Neutrophil (primary cell): Measurements from ENCODE around the gene GJD4.

ENCODE experiments used
- H3K27ac ChIP-seq: fragments of 200-600 bp; sonication (generic); 2 replicates; pipeline ENCODE4 v1.5.1; 2016; ENCODE audit warnings: mild to moderate bottlenecking, moderate library complexity
- H3K27me3 ChIP-seq: fragments of 200-600 bp; sonication (generic); 2 replicates; pipeline ENCODE4 v1.6.0; 2016; ENCODE audit warnings: mild to moderate bottlenecking
- H3K36me3 ChIP-seq: fragments of 200-600 bp; sonication (generic); 2 replicates; pipeline ENCODE4 v1.5.1; 2017
- H3K4me1 ChIP-seq, 2 experiments: fragments of 200-600 bp in 1 of 2; sonication (generic) in 1 of 2; 1 replicate in 1 of 2; 2 replicates in 1 of 2; pipeline versions ENCODE4 v1.5.1 to v1.6.1; 2013 to 2016; ENCODE audit warnings: low read depth in 1 of 2, low read length in 1 of 2, mild to moderate bottlenecking in 1 of 2, moderate library complexity in 1 of 2; ENCODE audit not compliant: control insufficient read depth in 1 of 2, insufficient read depth in 1 of 2
- H3K4me3 ChIP-seq, 2 experiments: fragments of 200-600 bp in 1 of 2; sonication (generic) in 1 of 2; 1 replicate in 1 of 2; 2 replicates in 1 of 2; pipeline ENCODE4 v1.5.1; 2013 to 2016; ENCODE audit warnings: low read depth in 1 of 2, low read length in 1 of 2, mild to moderate bottlenecking in 1 of 2, moderate library complexity in 1 of 2
- H3K9me3 ChIP-seq: fragments of 200-600 bp; sonication (generic); 2 replicates; pipeline ENCODE4 v1.5.1; 2016
- CTCF ChIP-seq: fragments of 200-600 bp; sonication (generic); IDR thresholded peaks from 2 replicates; pipeline ENCODE4 v1.5.1; 2016; ENCODE audit warnings: antibody characterized with exemption

Gene GJD4

GRCh38 chr10:35614312-35614711 lies 9.2 kb downstream of the GJD4 start:
- no peak for TF ChIP-seq CTCF
- H3K27ac ChIP-seq, result no peak overlapping the region
- no peaks in the 10 kb centered on the region for H3K36me3 ChIP-seq

GRCh38 chr10:35626971-35627507 lies 21.9 kb downstream of the GJD4 start:
- peaks cover 39% of the 10 kb centered on the region for H3K27me3 ChIP-seq
- no peaks in the 10 kb centered on the region for H3K36me3 ChIP-seq
- H3K9me3 ChIP-seq, result no peaks in the 10 kb centered on the region
- no peak for TF ChIP-seq CTCF
- no peak overlapping the region for H3K27ac ChIP-seq
- H3K4me1 ChIP-seq, result no peaks in the 10 kb centered on the region
- H3K4me3 ChIP-seq, result no peak overlapping the region

More at GRCh38 chr10:35614312-35614711, 9.2 kb downstream of the GJD4 start:
- H3K9me3 ChIP-seq, result no peaks in the 10 kb centered on the region
- no peak overlapping the region for H3K4me3 ChIP-seq
- peaks cover 48% of the 10 kb centered on the region for H3K27me3 ChIP-seq
- H3K4me1 ChIP-seq, result no peaks in the 10 kb centered on the region

GRCh38 chr10:35631404-35631803 lies 26.3 kb downstream of the GJD4 start:
- no peaks in the 10 kb centered on the region for H3K4me1 ChIP-seq
- no peak overlapping the region for H3K4me3 ChIP-seq
- peaks cover 72% of the 10 kb centered on the region for H3K27me3 ChIP-seq
- no peaks in the 10 kb centered on the region for H3K9me3 ChIP-seq
- no peaks in the 10 kb centered on the region for H3K36me3 ChIP-seq
- H3K27ac ChIP-seq, result no peak overlapping the region
- TF ChIP-seq CTCF, result no peak

GRCh38 chr10:35632027-35632426 lies 26.9 kb downstream of the GJD4 start:
- H3K9me3 ChIP-seq, result no peaks in the 10 kb centered on the region
- H3K27ac ChIP-seq, result no peak overlapping the region
- H3K4me1 ChIP-seq, result no peaks in the 10 kb centered on the region
- H3K4me3 ChIP-seq, result no peak overlapping the region
- no peak for TF ChIP-seq CTCF
- H3K36me3 ChIP-seq, result no peaks in the 10 kb centered on the region
- peaks cover 79% of the 10 kb centered on the region for H3K27me3 ChIP-seq

- Histone ChIP-seq H3K27ac (no peak overlapping the region), H3K4me3 (no peak overlapping the region), H3K27me3 (peaks cover 80% of the 10 kb centered on the region), H3K9me3 (no peaks in the 10 kb centered on the region), H3K36me3 (no peaks in the 10 kb centered on the region), H3K4me1 (no peaks in the 10 kb centered on the region)
- no peak for TF ChIP-seq CTCF
Measured at GRCh38 chr10:35633006-35633980, 28.2 kb downstream of the GJD4 start.
